Measurements from ENCODE around the gene RFXAP.

GRCh38 chr13:36783890-36784289 lies 35.1 kb upstream of the RFXAP start:
- TF ChIP-seq POLR2AphosphoS5 (IDR thresholded peaks at IDR 0.05; ENCODE audit: low read depth, low read length) (no peak), REST (IDR thresholded peaks at IDR 0.05; ENCODE audit: insufficient read depth in 1 of 2, low read depth in 2 of 2, low read length in 2 of 2) (no peak), TAF1 (IDR thresholded peaks at IDR 0.05; ENCODE audit: borderline replicate concordance, insufficient read depth, low read length) (no peak), SIN3A (IDR thresholded peaks at IDR 0.05; ENCODE audit: borderline replicate concordance, insufficient read depth, low read length) (no peak)
